MM.1S (cell line): Measurements from ENCODE around the gene EEPD1.

Experiments used
- DNase-seq: peaks from one replicate; pipeline ENCODE4 v3.0.0-alpha.2; 2015
- H2AFZ ChIP-seq: fragments of 300-600 bp; sonication (generic); 2 replicates; pipeline ENCODE4 v1.6.0; 2016; ENCODE audit warnings: antibody characterized with exemption, low read length
- H3F3A ChIP-seq: fragments of 300-600 bp; sonication (generic); 2 replicates; pipeline ENCODE4 v1.6.1; 2016; ENCODE audit warnings: mild to moderate bottlenecking, antibody characterized with exemption, low read length, moderate library complexity, mixed read lengths; ENCODE audit not compliant: insufficient read depth
- H3K27ac ChIP-seq: fragments of 300-600 bp; sonication (generic); 2 replicates; pipeline ENCODE4 v1.5.1; 2016; ENCODE audit warnings: mild to moderate bottlenecking, low read length
- H3K27me3 ChIP-seq: fragments of 300-600 bp; sonication (generic); replicated peaks from 2 replicates; pipeline ENCODE4 v1.6.0; 2016; ENCODE audit warnings: low read length; ENCODE audit not compliant: insufficient read depth
- H3K36me3 ChIP-seq: fragments of 300-600 bp; sonication (generic); replicated peaks from 2 replicates; pipeline ENCODE4 v1.6.1; 2016; ENCODE audit warnings: mild to moderate bottlenecking, low read length, mixed read lengths; ENCODE audit not compliant: insufficient read depth
- H3K4me1 ChIP-seq: fragments of 300-600 bp; sonication (generic); 2 replicates; pipeline ENCODE4 v1.6.1; 2016; ENCODE audit warnings: low read length, mixed read lengths
- H3K4me2 ChIP-seq: fragments of 300-600 bp; sonication (generic); 2 replicates; pipeline ENCODE4 v1.6.0; 2016; ENCODE audit warnings: low read depth, low read length
- H3K4me3 ChIP-seq: fragments of 300-600 bp; sonication (generic); 2 replicates; pipeline ENCODE4 v1.5.1; 2016; ENCODE audit warnings: low read length, mixed read lengths
- H3K79me2 ChIP-seq: fragments of 300-600 bp; sonication (generic); 2 replicates; pipeline ENCODE4 v1.6.1; 2016; ENCODE audit warnings: mixed run types, low read length, mixed read lengths
- H3K9ac ChIP-seq: fragments of 300-600 bp; sonication (generic); 2 replicates; pipeline ENCODE4 v1.6.1; 2016; ENCODE audit warnings: low read length, mixed read lengths
- H3K9me2 ChIP-seq: fragments of 300-600 bp; sonication (generic); replicated peaks from 2 replicates; pipeline ENCODE4 v1.6.1; 2016; ENCODE audit warnings: mild to moderate bottlenecking, low read length, mixed read lengths; ENCODE audit not compliant: insufficient read depth
- H3K9me3 ChIP-seq: fragments of 300-600 bp; sonication (generic); replicated peaks from 2 replicates; pipeline ENCODE4 v1.6.1; 2016; ENCODE audit warnings: mild to moderate bottlenecking, low read length, mixed read lengths; ENCODE audit not compliant: insufficient read depth
- H4K20me1 ChIP-seq: fragments of 300-600 bp; sonication (generic); 2 replicates; pipeline ENCODE4 v1.6.1; 2016; ENCODE audit warnings: mild to moderate bottlenecking, low read length, moderate library complexity, mixed read lengths; ENCODE audit not compliant: insufficient read depth
- EZH2 ChIP-seq: fragments of 300-600 bp; sonication (generic); optimal IDR thresholded peaks from 2 replicates; pipeline ENCODE3; 2017; ENCODE audit warnings: low read depth, mild to moderate bottlenecking, antibody characterized with exemption, low read length, mixed read lengths
- EZH2phosphoT487 ChIP-seq: fragments of 300-600 bp; sonication (generic); IDR thresholded peaks from 2 replicates; pipeline ENCODE4 v1.6.1; 2018; ENCODE audit warnings: antibody characterized with exemption, low read length
- TF ChIP-seq, protein P1 (sequence below): fragments of 300-600 bp; sonication (generic); IDR thresholded peaks from 2 replicates; pipeline ENCODE4 v1.5.1; 2016; ENCODE audit warnings: antibody characterized with exemption, low read length, mixed read lengths

EEPD1 gene

GRCh38 chr7:36336390-36336789 is 183.3 kb downstream of the EEPD1 start:
- DNase-seq, result no peak
- H3K4me1 ChIP-seq, result no peaks in the 10 kb centered on the region
- H3K27ac ChIP-seq, result no peak overlapping the region
- no peak overlapping the region for H2AFZ ChIP-seq
- no peaks in the 10 kb centered on the region for H4K20me1 ChIP-seq
- no peak overlapping the region for H3K4me3 ChIP-seq
- H3K9me2 ChIP-seq, result no peaks in the 10 kb centered on the region
- no peaks in the 10 kb centered on the region for H3F3A ChIP-seq
- no peaks in the 10 kb centered on the region for H3K9me3 ChIP-seq
- H3K9ac ChIP-seq, result no peak overlapping the region
- H3K4me2 ChIP-seq, result no peak overlapping the region
- no peak for TF ChIP-seq EZH2phosphoT487
- TF ChIP-seq, protein P1, sequence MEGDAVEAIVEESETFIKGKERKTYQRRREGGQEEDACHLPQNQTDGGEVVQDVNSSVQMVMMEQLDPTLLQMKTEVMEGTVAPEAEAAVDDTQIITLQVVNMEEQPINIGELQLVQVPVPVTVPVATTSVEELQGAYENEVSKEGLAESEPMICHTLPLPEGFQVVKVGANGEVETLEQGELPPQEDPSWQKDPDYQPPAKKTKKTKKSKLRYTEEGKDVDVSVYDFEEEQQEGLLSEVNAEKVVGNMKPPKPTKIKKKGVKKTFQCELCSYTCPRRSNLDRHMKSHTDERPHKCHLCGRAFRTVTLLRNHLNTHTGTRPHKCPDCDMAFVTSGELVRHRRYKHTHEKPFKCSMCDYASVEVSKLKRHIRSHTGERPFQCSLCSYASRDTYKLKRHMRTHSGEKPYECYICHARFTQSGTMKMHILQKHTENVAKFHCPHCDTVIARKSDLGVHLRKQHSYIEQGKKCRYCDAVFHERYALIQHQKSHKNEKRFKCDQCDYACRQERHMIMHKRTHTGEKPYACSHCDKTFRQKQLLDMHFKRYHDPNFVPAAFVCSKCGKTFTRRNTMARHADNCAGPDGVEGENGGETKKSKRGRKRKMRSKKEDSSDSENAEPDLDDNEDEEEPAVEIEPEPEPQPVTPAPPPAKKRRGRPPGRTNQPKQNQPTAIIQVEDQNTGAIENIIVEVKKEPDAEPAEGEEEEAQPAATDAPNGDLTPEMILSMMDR, result no peak
- no peaks in the 10 kb centered on the region for H3K36me3 ChIP-seq
- H3K27me3 ChIP-seq, result no peaks in the 10 kb centered on the region
- H3K79me2 ChIP-seq, result no peaks in the 10 kb centered on the region

DNA sequence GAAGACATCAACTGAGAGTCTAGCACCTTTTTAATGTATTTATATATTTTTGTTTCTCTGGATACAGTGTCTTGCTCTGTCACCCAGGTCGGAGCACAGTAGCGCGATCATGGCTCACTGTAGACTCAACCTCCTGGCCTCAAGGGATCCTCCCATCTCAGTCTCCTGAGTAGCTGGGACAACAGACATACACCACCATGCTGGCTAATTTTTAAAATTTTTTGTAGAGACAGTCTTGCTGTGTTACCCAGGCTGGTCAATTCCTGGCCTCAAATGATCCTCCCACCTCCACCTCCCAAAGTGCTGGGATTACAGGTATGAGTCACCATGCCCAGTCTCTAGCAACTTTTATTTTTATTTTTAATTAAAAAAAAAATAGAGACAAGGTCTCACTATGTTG is 185.2 kb downstream of the EEPD1 start:
- Histone ChIP-seq H3K4me1 (no peaks in the 10 kb centered on the region), H4K20me1 (no peaks in the 10 kb centered on the region), H3K36me3 (no peaks in the 10 kb centered on the region), H3K9me2 (no peaks in the 10 kb centered on the region), H3K79me2 (no peaks in the 10 kb centered on the region), H3K4me2 (no peak overlapping the region), H3K27me3 (no peaks in the 10 kb centered on the region), H3K27ac (no peak overlapping the region), H2AFZ (no peak overlapping the region), H3F3A (no peaks in the 10 kb centered on the region), H3K9ac (no peak overlapping the region), H3K9me3 (no peaks in the 10 kb centered on the region), H3K4me3 (no peak overlapping the region)
- DNase-seq, result no peak
- TF ChIP-seq EZH2, result no peak
- no peak for TF ChIP-seq EZH2phosphoT487
- TF ChIP-seq, protein P1, result no peak

GRCh38 chr7:36343548-36343947 is 190.5 kb downstream of the EEPD1 start:
- Histone ChIP-seq H3K27me3 (no peaks in the 10 kb centered on the region), H2AFZ (no peak overlapping the region)
- no peak for DNase-seq

More at GRCh38 chr7:36343548-36343947, 190.5 kb downstream of the EEPD1 start:
- H3K9me2 ChIP-seq, result no peaks in the 10 kb centered on the region
- no peak overlapping the region for H3K9ac ChIP-seq
- H3K9me3 ChIP-seq, result no peaks in the 10 kb centered on the region
- no peak overlapping the region for H3K27ac ChIP-seq
- no peak overlapping the region for H3K4me3 ChIP-seq
- H3K4me2 ChIP-seq, result no peak overlapping the region
- H3F3A ChIP-seq, result no peaks in the 10 kb centered on the region
- H3K36me3 ChIP-seq, result no peaks in the 10 kb centered on the region
- no peak for TF ChIP-seq EZH2
- TF ChIP-seq, protein P1, result no peak
- no peak for TF ChIP-seq EZH2phosphoT487
- H4K20me1 ChIP-seq, result no peaks in the 10 kb centered on the region
- H3K79me2 ChIP-seq, result no peaks in the 10 kb centered on the region
- no peaks in the 10 kb centered on the region for H3K4me1 ChIP-seq
